ENCODE data around the gene FOXRED2.

GRCh38 chr22:36544107-36544620 lies 37.3 kb upstream of the FOXRED2 start:
- no peak for TF ChIP-seq CTCF (IDR thresholded peaks at IDR 0.05)
- TF ChIP-seq REST (IDR thresholded peaks at IDR 0.05; ENCODE audit: insufficient read depth in 1 of 2, low read depth in 2 of 2, low read length in 1 of 2) = no peak
- TF ChIP-seq SIN3A (IDR thresholded peaks at IDR 0.05; ENCODE audit: borderline replicate concordance, insufficient read depth, low read depth, low read length) = no peak
- TF ChIP-seq POLR2AphosphoS5 (IDR thresholded peaks at IDR 0.05; ENCODE audit: low read depth, low read length) = no peak
- TF ChIP-seq TCF7L2 (IDR thresholded peaks at IDR 0.05; ENCODE audit: low read depth, low read length) = no peak

All from Panc1 (cell line).